HG02938 (cell line): ENCODE measurements around the gene ACP7.
"Not testable (repeated sequence)": the region's sequence is repeated elsewhere in the genome, so short reads cannot be mapped to it uniquely, and the experiment has no call there.

Experiments
- ATAC-seq: cut with Tn5 transposase; IDR thresholded peaks from one replicate; pipeline ENCODE4 v1.9.1; 2021; ENCODE audit warnings: mild to moderate bottlenecking, moderate library complexity; ENCODE audit not compliant: unreplicated experiment

The ACP7 gene

DNA sequence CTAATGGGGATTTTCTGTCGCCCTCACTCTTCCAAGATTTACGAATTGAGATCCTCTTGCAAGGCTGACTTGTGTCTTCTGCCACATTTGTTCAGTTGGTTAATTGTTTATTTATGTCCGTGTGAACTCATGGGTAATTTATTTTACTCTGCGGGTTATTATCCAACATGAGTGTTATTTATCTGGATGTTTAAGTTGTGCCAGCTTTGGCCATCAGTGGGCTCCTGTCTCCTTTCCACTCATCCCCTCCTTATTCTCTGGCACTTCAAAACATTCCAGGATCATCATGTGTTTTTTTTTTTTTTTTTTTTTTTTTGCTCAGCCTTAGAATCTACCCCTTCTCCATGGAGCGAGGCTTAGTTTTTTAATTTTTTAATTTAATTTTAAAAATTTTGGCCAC, 19.0 kb downstream of the ACP7 start:
- ATAC-seq = no peak

DNA sequence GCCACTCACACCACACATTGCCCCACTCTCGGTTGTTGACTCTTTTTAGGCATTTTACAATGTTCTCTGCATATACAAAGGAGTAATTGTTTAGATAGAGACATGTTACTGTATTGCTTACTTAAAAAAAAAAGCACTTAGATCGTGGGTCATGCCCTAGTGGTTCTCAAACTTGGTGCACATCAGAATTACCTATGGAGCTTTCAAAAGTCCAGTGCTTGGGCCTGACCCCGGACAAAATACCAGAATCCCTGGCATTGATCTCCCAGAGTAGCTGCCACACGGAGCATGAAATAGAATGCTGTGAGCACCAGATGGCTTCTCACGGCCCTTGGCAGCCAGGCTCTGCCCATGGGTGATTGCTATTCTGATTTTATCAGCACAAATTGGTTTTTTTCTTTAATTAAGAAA, 20.0 kb downstream of the ACP7 start:
- no peak for ATAC-seq

- ATAC-seq = no peak
Measured at GRCh38 chr19:39106194-39106593, 22.0 kb downstream of the ACP7 start.

- ATAC-seq = no peak
Measured at GRCh38 chr19:39109641-39110040, 25.5 kb downstream of the ACP7 start.

GRCh38 chr19:39110263-39110967, 26.2 kb downstream of the ACP7 start:
- no peak for ATAC-seq

GRCh38 chr19:39111593-39112199, 27.5 kb downstream of the ACP7 start:
- no peak for ATAC-seq

DNA sequence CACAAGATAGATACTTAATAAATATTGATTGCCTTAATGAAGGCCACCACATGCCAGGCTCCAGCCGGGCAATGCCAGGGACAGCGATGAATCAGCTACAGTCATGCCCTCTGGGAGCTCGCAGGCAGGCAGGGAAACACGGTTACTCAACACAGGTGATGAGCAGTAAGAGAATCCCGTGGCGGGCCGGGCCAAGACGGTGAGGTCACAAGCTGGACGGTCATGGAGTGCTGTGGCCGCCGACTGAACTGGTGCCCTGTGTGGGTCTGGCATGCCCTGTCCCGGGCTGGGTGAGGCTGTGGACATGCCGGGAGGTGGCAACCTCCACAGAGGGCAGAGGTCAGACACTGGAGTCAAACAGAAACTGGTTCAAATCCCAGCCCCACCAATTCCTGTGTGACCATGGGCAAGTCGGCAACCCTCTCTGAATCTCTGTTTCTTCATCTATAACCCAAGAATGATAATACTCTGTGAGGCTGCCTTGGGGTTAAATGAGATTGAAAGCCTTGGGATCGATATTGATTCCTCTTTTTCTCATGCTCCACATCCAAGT, 28.2 kb downstream of the ACP7 start:
- no peak for ATAC-seq

GRCh38 chr19:39113199-39113598, 29.0 kb downstream of the ACP7 start:
- ATAC-seq = no peak

DNA sequence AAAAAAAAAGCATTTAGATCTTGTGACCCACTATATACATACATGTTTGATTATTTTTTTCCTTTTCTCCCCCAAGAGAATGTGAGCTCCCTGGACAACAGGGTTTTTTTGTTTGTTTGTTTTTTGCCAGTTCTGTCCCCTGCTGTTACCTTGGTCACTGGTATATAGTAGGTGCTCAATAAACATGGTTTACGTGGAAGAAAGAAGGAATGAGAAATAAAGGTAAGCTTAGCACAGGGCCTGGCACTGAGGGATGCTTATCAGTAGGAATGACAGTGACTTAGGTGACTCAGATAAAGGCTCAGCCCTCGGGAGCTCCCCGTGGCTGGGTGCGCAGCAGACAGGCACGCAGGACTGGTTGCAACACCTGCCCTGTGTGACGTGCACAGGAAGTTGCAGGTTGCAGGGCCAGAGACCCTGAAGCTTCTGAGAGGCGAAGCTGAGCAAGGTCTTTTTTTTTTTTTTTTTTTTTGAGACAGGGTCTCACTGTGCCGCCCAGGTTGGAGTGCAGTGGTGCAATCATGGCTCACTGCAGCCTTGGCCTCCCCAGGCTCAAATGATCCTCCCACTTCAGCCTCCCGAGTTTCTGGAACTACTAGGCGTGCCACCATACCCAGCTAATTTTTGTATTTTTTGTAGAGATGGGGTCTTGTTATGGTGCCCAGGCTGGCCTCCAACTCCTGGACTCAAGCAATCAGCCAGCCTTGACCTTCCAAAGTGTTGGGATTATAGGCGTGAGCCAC, 31.1 kb downstream of the ACP7 start:
- ATAC-seq = no peak

DNA sequence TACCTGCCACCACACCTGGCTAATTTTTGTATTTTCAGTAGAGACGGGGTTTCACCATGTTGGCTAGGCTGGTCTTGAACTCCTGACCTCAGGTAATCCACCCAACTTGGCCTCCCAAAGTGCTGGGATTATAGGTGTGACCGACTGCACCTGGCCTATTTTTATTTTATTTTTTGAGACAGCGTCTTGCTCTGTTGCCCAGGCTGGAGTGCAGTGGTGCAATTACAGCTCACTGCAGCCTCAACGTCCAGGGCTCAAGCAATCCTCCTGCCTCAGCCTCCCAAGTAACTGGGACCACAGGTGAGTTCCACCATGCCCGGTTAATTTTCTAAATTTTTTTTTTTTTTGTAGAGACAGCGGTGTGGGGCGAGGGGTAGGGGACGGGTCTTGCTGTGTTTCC, 32.9 kb downstream of the ACP7 start:
- ATAC-seq = not testable (repeated sequence)

DNA sequence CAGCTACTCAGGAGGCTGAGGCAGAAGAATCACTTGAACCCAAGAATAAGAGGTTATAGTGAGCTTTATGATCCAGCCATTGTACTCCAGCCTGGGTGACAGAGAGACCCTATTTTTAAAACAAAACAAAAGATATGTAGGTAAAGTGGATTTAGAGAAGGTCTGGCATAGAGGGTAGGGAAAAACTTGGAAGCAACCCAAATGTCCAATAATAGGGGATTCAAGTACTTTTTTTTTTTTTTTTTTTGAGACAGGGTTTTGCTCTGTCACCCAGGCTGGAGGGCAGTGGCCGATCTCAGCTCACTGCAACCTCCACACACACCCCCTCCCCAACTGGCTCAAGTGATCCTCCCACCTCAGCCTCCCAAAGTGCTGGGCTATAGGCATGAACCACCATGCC, 35.7 kb downstream of the ACP7 start:
- ATAC-seq = no peak

GRCh38 chr19:39122934-39123731, 39.0 kb downstream of the ACP7 start:
- no peak for ATAC-seq

- no peak for ATAC-seq
Measured at GRCh38 chr19:39124136-39124764, 40.1 kb downstream of the ACP7 start.

DNA sequence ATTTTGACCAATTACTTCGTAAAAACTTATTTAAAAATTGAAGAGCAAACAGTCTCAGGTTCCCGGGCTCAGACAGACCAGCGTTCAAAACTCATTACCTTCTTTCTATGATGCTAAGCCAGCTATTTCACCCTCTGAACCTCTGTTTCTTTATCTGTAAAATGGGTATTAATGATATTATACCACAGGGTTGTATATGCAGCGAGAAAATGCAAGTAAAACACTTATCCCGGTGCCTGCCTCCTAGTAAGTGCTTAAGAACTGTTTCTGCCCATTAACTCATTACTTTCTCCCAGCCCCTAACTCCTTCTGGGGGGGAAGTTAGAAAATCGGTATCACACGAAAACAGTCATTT, 41.0 kb downstream of the ACP7 start:
- ATAC-seq = no peak

DNA sequence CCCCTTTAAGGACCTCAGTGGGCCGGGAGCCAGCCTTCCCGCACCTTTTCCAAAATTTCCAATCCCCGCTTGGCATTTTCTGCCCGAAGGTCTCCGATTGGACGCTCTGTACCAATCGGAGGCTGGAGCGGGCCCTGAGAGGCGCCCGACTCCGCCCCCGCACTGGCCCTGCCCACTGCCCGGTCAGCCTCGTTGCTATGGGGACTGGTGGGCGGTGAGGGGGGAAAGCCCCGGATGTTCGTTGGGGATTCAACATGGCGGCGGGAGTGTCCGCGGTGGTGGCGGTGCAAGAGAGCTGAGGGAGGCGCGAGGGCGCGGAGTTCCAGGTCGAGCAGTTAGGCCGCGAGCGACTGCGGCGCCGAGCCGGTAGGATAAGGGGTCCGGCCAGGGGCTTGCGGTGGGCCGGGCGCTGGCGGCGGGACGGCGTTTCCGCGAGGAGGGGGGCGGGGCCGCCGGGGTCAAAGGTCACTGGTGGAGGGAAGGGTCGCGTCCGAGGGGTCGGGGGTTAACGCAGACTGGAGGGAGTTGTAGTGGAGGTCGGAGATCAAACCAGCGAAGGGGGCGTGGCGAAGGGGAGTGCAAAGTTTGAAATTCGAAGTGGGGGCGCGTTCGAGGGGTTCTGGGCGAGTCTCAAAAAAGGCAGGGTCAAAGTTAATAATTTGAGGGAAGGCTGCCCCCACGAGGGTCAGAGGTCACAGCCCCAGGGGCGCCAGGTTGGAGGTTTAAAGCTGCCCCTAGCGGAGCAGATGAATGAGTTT, 41.6 kb downstream of the ACP7 start, which contains the start of gene PAK4:
TSS of gene PAK4 (plus strand) at position 233 of the 758 bp plus-strand sequence. CDS start 43,768 bp downstream, outside the sequence.
- ATAC-seq = peak; percentile 73

GRCh38 chr19:39126312-39127187, 42.4 kb downstream of the ACP7 start:
- no peak for ATAC-seq

- no peak for ATAC-seq
Measured at GRCh38 chr19:39127812-39128515, 43.8 kb downstream of the ACP7 start.

- ATAC-seq = no peak
Measured at GRCh38 chr19:39128516-39129079, 44.4 kb downstream of the ACP7 start.
